ENCODE results near the gene CYCS. TPM values are rescaled to one million over a fixed set of nuclear protein-coding genes. Genes with fewer than 3 reads are reported as not detected.

Gene CYCS
- total RNA-seq, 4 donors from 2014 or later, result 35.3 to 76.2 (median 53.4) TPM

- no peak for DNase-seq
- intact Hi-C loops (cut with DNase I), result no loop called here
- Histone ChIP-seq H3K36me3 (no peaks in the 10 kb centered on the region), H3K9me3 (no peaks in the 10 kb centered on the region), H3K4me3 (replicated peaks in 1 of 3) (no peak overlapping the region), H3K27ac (no peak overlapping the region), H3K27me3 (no peaks in the 10 kb centered on the region), H3K4me1 (no peaks in the 10 kb centered on the region)
- TF ChIP-seq POLR2A (IDR thresholded peaks at IDR 0.05) (no peak), CTCF (IDR thresholded peaks at IDR 0.05) (no peak)
- 58 to 65% methylated on average over 3 of the region's 3 CpGs for WGBS, 2 donors
Observed at GRCh38 chr7:25109276-25109675, 15.8 kb downstream of the CYCS start.

GRCh38 chr7:25105911-25106310 lies 19.1 kb downstream of the CYCS start:
- TF ChIP-seq POLR2A (IDR thresholded peaks at IDR 0.05) (no peak), CTCF (IDR thresholded peaks at IDR 0.05) (no peak)
- intact Hi-C loops (cut with DNase I), result no loop called here
- Histone ChIP-seq H3K36me3 (no peaks in the 10 kb centered on the region), H3K27me3 (no peaks in the 10 kb centered on the region), H3K4me3 (replicated peaks in 1 of 3) (no peak overlapping the region), H3K4me1 (no peaks in the 10 kb centered on the region), H3K27ac (no peak overlapping the region), H3K9me3 (no peaks in the 10 kb centered on the region)
- no peak for DNase-seq
- 82 to 84% methylated on average over 3 of the region's 3 CpGs for WGBS, 2 donors

- H3K36me3 ChIP-seq, result no peaks in the 10 kb centered on the region
- no peaks in the 10 kb centered on the region for H3K9me3 ChIP-seq
- 82 to 84% methylated on average over 5 of the region's 5 CpGs for WGBS, 2 donors
- H3K4me1 ChIP-seq, result no peaks in the 10 kb centered on the region
- TF ChIP-seq CTCF (IDR thresholded peaks at IDR 0.05) (no peak), POLR2A (IDR thresholded peaks at IDR 0.05) (no peak)
- no peaks in the 10 kb centered on the region for H3K27me3 ChIP-seq
- H3K27ac ChIP-seq, result no peak overlapping the region
- no peak overlapping the region for H3K4me3 ChIP-seq (replicated peaks in 1 of 3)
- intact Hi-C loops (cut with DNase I), result no loop called here
- no peak for DNase-seq
Observed at GRCh38 chr7:25103773-25104172, 21.3 kb downstream of the CYCS start.

- DNase-seq, result no peak
- Histone ChIP-seq H3K36me3 (no peaks in the 10 kb centered on the region), H3K4me3 (replicated peaks in 1 of 3) (no peak overlapping the region), H3K27ac (no peak overlapping the region), H3K4me1 (no peaks in the 10 kb centered on the region), H3K27me3 (no peaks in the 10 kb centered on the region), H3K9me3 (no peaks in the 10 kb centered on the region)
- intact Hi-C loops (cut with DNase I), result no loop called here
- TF ChIP-seq CTCF (IDR thresholded peaks at IDR 0.05), result no peak
- TF ChIP-seq POLR2A (IDR thresholded peaks at IDR 0.05), result no peak
Observed at GRCh38 chr7:25101817-25102216, 23.2 kb downstream of the CYCS start.

GRCh38 chr7:25098096-25099046 lies 26.7 kb downstream of the CYCS start:
- intact Hi-C loops (cut with DNase I), result no loop called here
- H3K4me3 ChIP-seq (replicated peaks in 1 of 3), result no peak overlapping the region

More at GRCh38 chr7:25098096-25099046, 26.7 kb downstream of the CYCS start:
- TF ChIP-seq POLR2A (IDR thresholded peaks at IDR 0.05) (no peak), CTCF (IDR thresholded peaks at IDR 0.05) (peak; percentile 42 to 90 (median 64))
- Histone ChIP-seq H3K27me3 (no peaks in the 10 kb centered on the region), H3K9me3 (no peaks in the 10 kb centered on the region), H3K27ac (no peak overlapping the region), H3K36me3 (no peaks in the 10 kb centered on the region), H3K4me1 (no peaks in the 10 kb centered on the region)
- peak; percentile 42 to 53 for DNase-seq
- WGBS, 2 donors, result 34 to 35% methylated on average over 11 of the region's 11 CpGs

Measured in thyroid gland (tissue), 4 donors.